PC-9 (cell line): ENCODE results near the gene SLC1A7. TPM values are rescaled to one million over a fixed set of nuclear protein-coding genes. Genes with fewer than 3 reads are reported as not detected.
A peak's percentile ranks its signal among the peaks of the same experiment; 100 is the strongest.
"Not testable (repeated sequence)": the region's sequence is repeated elsewhere in the genome, so short reads cannot be mapped to it uniquely, and the experiment has no call there.

Source experiments
- BruUV-seq: library from RNA; stranded (reverse); fragments of 400-500 nt; replicated peaks from 2 replicates; lab custom pipeline; 2021; lab: Mats Ljungman, UMichigan
- CTCF ChIA-PET: fragments of 300-600 bp; sonication (Branson Sonifier 250); formaldehyde crosslinking; loops from one replicate; lab custom pipeline; 2022; ENCODE audit warnings: antibody characterized with exemption; lab: Charles Lee
- POLR2A ChIA-PET: fragments of 300-600 bp; sonication (Branson Sonifier 250); formaldehyde crosslinking; loops from one replicate; lab custom pipeline; 2022; ENCODE audit warnings: antibody characterized with exemption; ENCODE audit not compliant: unreplicated experiment; lab: Charles Lee
- DNase-seq, 2 experiments: peaks; one replicate each; pipeline versions ENCODE4 v3.0.0 to v3.0.0-alpha.2; 2015 to 2022; ENCODE audit warnings: mixed read lengths in 1 of 2
- H2AFZ ChIP-seq: fragments of 200-600 bp; sonication (generic); 2 replicates; pipeline ENCODE4 v1.8.1; 2017; ENCODE audit warnings: antibody characterized with exemption
- H3F3A ChIP-seq: fragments of 200-600 bp; sonication (generic); 2 replicates; pipeline ENCODE4 v1.8.1; 2017; ENCODE audit warnings: antibody characterized with exemption, mild to moderate bottlenecking, low read depth; ENCODE audit not compliant: insufficient read depth
- H3K27ac ChIP-seq: fragments of 200-600 bp; sonication (generic); 2 replicates; pipeline ENCODE4 v1.6.1; 2016; ENCODE audit warnings: mixed run types
- H3K27me3 ChIP-seq: fragments of 200-600 bp; sonication (generic); 2 replicates; pipeline ENCODE4 v1.6.1; 2016; ENCODE audit warnings: low read depth, mixed run types; ENCODE audit not compliant: insufficient read depth
- H3K36me3 ChIP-seq: fragments of 200-600 bp; sonication (generic); 2 replicates; pipeline ENCODE4 v1.6.1; 2016; ENCODE audit warnings: low read depth, mixed run types
- H3K4me1 ChIP-seq: fragments of 200-600 bp; sonication (generic); replicated peaks from 2 replicates; pipeline ENCODE4 v1.6.1; 2016; ENCODE audit warnings: mixed run types; ENCODE audit not compliant: insufficient read depth
- H3K4me2 ChIP-seq: fragments of 200-600 bp; sonication (generic); 2 replicates; pipeline ENCODE4 v1.6.1; 2017; ENCODE audit warnings: mixed run types
- H3K4me3 ChIP-seq: fragments of 200-600 bp; sonication (generic); 2 replicates; pipeline ENCODE4 v1.6.1; 2016; ENCODE audit warnings: mixed run types
- H3K79me2 ChIP-seq: fragments of 200-600 bp; sonication (generic); 2 replicates; pipeline ENCODE4 v1.6.1; 2017; ENCODE audit warnings: low read depth, mixed run types
- H3K9me2 ChIP-seq: fragments of 200-600 bp; sonication (generic); 2 replicates; pipeline ENCODE4 v1.8.1; 2017; ENCODE audit warnings: mild to moderate bottlenecking; ENCODE audit not compliant: insufficient read depth
- H3K9me3 ChIP-seq: fragments of 200-600 bp; sonication (generic); 2 replicates; pipeline ENCODE4 v1.8.1; 2016; ENCODE audit warnings: low read depth; ENCODE audit not compliant: insufficient read depth
- H4K20me1 ChIP-seq: fragments of 200-600 bp; sonication (generic); 2 replicates; pipeline ENCODE4 v1.8.1; 2017; ENCODE audit not compliant: insufficient read depth
- EZH2 ChIP-seq: fragments of 200-600 bp; sonication (generic); IDR thresholded peaks from 2 replicates; pipeline ENCODE4 v1.8.0; 2017; ENCODE audit warnings: antibody characterized with exemption, low read depth
- intact Hi-C: fragments of 100-400 bp; cut with micrococcal nuclease; formaldehyde crosslinking; loops from one replicate; pipeline ENCODE4 v1.10.0; 2022; ENCODE audit not compliant: unreplicated experiment
- total RNA-seq: library from RNA; stranded (reverse); gene quantifications from 2 replicates; pipeline ENCODE4 v1.2.3, GENCODE V29; 2021
- TF ChIP-seq, protein P1 (sequence below): fragments of 200-600 bp; sonication (generic); conservative IDR thresholded peaks from 2 replicates; pipeline ENCODE4 v1.6.1; 2017; ENCODE audit warnings: mixed run types, antibody characterized with exemption, mild to moderate bottlenecking, moderate library complexity

SLC1A7 gene
- total RNA-seq, 1 experiment from 2014 or later: not detected

DNA sequence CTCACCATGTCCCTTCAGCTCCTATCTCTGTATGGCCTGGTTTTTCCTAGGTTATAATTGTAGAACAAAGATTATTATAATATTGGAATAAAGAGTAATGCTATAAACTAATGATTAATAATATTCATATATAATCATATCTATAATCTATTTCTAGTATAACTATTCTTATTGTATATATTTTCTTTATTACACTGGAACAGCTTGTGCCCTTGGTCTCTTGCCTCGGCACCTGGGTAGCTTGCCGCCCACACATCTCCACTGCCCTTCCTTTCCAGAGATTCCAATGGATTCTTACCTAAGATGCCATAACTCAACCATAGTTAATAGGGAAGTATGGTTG lies 43.5 kb upstream of the SLC1A7 start:
- H3F3A ChIP-seq, H3K4me2 ChIP-seq, H3K4me1 ChIP-seq, H3K27ac ChIP-seq, H3K79me2 ChIP-seq, BruUV-seq, H3K9me3 ChIP-seq, H4K20me1 ChIP-seq, H3K4me3 ChIP-seq, H3K9me2 ChIP-seq, POLR2A ChIA-PET, H3K36me3 ChIP-seq, H3K27me3 ChIP-seq, DNase-seq, H2AFZ ChIP-seq: not testable (repeated sequence)
- intact Hi-C loops: loop anchor here (1.0 to 10.0 kb wide), 3 partner anchors 281 to 485 kb away; partner anchors contain the start of gene ZYG11A
- CTCF ChIA-PET: interaction anchor here (0.6 to 1.8 kb wide), 4 partner anchors 10 to 490 kb away, joined by 3 to 6 read pairs (median 4); no protein-coding TSS in a partner anchor
- TF ChIP-seq, protein P1, sequence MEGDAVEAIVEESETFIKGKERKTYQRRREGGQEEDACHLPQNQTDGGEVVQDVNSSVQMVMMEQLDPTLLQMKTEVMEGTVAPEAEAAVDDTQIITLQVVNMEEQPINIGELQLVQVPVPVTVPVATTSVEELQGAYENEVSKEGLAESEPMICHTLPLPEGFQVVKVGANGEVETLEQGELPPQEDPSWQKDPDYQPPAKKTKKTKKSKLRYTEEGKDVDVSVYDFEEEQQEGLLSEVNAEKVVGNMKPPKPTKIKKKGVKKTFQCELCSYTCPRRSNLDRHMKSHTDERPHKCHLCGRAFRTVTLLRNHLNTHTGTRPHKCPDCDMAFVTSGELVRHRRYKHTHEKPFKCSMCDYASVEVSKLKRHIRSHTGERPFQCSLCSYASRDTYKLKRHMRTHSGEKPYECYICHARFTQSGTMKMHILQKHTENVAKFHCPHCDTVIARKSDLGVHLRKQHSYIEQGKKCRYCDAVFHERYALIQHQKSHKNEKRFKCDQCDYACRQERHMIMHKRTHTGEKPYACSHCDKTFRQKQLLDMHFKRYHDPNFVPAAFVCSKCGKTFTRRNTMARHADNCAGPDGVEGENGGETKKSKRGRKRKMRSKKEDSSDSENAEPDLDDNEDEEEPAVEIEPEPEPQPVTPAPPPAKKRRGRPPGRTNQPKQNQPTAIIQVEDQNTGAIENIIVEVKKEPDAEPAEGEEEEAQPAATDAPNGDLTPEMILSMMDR: peak; percentile 21

DNA sequence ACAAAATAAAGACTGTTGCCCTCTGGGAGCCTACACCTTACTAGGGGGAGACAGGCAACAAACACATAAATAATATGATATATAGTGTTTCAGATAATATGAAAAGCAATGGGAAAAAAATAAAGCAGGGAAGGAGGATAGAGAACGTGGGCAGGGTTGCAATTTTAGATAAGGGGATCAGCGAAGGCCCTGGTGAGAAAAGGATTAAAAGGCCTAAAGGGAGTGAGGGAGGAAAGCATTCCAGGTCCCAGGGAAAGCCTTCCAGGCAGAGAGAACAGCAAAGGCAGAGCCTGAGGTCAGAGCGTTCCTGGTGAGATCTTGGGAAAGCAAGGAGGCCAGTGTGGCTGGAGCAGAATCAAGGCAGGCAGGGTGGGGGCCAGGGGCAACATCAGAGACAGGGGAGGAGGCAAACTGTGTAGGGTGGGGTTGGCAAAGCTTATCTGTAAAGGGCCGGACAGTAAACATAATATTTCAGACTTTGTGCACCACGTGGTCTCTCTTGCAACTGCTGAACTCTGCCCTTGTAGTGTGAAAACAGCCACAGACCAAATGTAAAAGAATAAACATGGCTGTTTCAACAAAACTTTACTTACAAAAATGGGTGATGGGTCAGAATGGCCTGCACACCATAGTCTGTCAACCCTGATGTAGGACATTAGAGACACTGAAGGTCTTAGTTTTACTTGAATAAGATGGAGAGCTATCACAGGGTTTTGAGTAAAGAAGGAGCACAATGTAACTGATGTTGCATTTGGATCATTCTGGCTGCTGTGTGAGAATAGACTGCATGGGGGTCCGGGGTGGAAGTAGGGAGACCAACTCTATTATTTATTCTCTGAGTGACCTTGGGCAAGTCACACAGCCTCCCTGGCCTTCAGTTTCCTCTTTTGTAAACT lies 40.9 kb upstream of the SLC1A7 start:
- CTCF ChIA-PET: no interaction called here
- intact Hi-C loops: loop anchor here (5.0 to 10.0 kb wide), 2 partner anchors 136 to 339 kb away; partner anchors contain the start of gene ZYG11A

DNA sequence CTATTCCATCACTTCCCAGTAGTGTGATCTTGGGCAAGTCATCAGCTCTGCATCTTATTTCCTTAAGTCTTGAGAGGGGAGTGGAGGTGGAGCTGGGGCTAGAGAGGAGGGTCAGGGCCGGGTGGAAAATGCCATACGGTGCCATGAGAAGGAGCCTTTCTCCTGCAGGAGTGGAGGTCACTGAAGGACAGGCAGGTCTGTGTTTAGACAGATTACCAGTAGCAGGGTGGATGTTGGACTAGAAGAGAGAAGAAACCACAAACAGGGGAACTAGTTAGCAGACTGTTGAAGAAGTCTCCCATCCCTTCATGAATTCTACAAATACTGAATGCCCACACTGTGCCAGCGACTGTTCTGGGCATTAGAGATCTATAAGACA lies 40.3 kb upstream of the SLC1A7 start:
- Histone ChIP-seq H4K20me1 (no peaks in the 10 kb centered on the region), H3K4me2 (no peak overlapping the region), H3K9me2 (no peaks in the 10 kb centered on the region), H3K27me3 (no peaks in the 10 kb centered on the region), H3K4me3 (no peak overlapping the region), H3K4me1 (peaks cover 3% of the 10 kb centered on the region; the same call in 1 of the 2 replicates), H2AFZ (no peak overlapping the region), H3K36me3 (no peaks in the 10 kb centered on the region), H3K9me3 (no peaks in the 10 kb centered on the region), H3K27ac (no peak overlapping the region), H3F3A (no peaks in the 10 kb centered on the region), H3K79me2 (no peaks in the 10 kb centered on the region)
- ChIA-PET CTCF (no interaction called here), POLR2A (no interaction called here)
- no peak for TF ChIP-seq EZH2
- TF ChIP-seq, protein P1: no peak
- DNase-seq: no peak
- no TSS peak for BruUV-seq
- intact Hi-C loops: loop anchor here (5.0 to 10.0 kb wide), 2 partner anchors 135 to 338 kb away; partner anchors contain the start of gene ZYG11A

More for the DNA sequence above, 40.9 kb upstream of the SLC1A7 start:
- Histone ChIP-seq H3K4me1 (peaks cover 3% of the 10 kb centered on the region), H3F3A (no peaks in the 10 kb centered on the region), H3K27ac (no peak overlapping the region), H3K79me2 (no peaks in the 10 kb centered on the region), H3K9me3 (no peaks in the 10 kb centered on the region), H2AFZ (no peak overlapping the region), H4K20me1 (no peaks in the 10 kb centered on the region), H3K4me3 (no peak overlapping the region), H3K36me3 (no peaks in the 10 kb centered on the region), H3K4me2 (no peak overlapping the region), H3K9me2 (no peaks in the 10 kb centered on the region), H3K27me3 (no peaks in the 10 kb centered on the region)
- POLR2A ChIA-PET: no interaction called here
- BruUV-seq: no TSS peak
- no peak for TF ChIP-seq EZH2
- TF ChIP-seq, protein P1: no peak
- DNase-seq: no peak
